ENCODE measurements around the gene LSAMP.

DNA sequence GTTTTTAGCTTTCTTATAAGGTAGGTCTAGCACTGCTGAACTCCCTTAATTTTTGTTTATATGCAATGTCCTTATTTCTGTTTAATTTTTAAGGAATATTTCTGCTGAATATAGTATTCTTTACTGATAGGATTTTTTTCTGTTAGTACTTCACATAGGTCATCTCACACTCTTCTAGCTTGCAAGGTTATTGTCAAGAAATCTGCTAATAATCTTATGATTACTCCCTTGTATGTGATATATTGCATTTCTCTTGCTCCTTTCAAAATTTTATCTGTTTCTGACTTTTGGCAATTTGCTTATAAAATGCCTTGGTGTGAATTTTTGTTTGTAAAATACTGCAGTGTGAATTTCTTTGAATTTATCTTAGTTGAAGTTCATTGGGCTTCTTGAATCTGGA lies 523.6 kb downstream of the LSAMP start:
- TF ChIP-seq, protein P1, sequence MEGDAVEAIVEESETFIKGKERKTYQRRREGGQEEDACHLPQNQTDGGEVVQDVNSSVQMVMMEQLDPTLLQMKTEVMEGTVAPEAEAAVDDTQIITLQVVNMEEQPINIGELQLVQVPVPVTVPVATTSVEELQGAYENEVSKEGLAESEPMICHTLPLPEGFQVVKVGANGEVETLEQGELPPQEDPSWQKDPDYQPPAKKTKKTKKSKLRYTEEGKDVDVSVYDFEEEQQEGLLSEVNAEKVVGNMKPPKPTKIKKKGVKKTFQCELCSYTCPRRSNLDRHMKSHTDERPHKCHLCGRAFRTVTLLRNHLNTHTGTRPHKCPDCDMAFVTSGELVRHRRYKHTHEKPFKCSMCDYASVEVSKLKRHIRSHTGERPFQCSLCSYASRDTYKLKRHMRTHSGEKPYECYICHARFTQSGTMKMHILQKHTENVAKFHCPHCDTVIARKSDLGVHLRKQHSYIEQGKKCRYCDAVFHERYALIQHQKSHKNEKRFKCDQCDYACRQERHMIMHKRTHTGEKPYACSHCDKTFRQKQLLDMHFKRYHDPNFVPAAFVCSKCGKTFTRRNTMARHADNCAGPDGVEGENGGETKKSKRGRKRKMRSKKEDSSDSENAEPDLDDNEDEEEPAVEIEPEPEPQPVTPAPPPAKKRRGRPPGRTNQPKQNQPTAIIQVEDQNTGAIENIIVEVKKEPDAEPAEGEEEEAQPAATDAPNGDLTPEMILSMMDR (IDR thresholded peaks at IDR 0.05; ENCODE audit: borderline replicate concordance, extremely low read depth, low read length, poor library complexity, severe bottlenecking): no peak
- TF ChIP-seq EZH2 (IDR thresholded peaks at IDR 0.05; ENCODE audit: borderline replicate concordance, low read depth, low read length, severe bottlenecking): no peak

All from DND-41 (cell line).